ENCODE results near the gene KRT36.

The KRT36 gene

DNA sequence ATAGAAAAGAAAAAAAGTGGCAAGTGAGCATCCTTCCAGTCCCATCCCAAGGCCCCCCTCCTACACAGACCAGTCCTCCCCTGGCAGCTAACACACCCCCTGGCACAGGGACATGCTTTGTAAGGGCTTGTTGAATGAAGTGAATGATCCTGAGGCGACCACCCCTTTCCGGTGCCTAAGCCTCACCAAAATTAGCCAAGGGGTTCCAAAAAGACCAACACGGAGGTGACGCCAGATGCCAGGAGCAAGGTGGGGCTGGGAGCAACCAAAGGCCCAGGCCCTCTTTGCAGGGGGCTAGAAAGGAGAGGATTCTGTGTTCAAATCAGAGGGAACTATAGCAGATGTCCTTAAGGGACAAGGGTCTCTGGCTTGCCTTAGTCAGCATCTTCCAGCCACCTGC, 14.3 kb downstream of the KRT36 start:
- no peak for DNase-seq

- DNase-seq: no peak
Observed at GRCh38 chr17:41474863-41475262, 14.8 kb downstream of the KRT36 start.

- DNase-seq: no peak
Observed at GRCh38 chr17:41468346-41468745, 21.4 kb downstream of the KRT36 start.

DNA sequence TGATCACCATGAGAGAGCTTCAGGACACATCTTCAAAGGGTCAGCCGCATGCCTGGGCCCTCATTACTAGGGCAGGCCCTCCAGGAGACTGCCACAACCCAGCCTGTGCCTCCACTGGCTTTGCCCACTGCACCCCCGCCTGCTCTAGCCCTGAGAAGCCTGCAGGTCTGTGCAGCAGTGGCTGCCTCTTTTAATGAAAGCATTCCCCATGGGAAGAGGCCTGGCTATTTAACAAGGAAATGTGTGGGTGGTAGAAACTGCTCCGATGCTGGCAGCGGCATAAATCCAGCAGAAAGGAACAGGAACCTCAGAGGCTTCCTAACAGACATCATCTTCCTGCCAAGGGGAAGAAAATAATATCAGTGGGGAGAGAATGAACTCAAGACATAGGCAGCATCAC, 22.1 kb downstream of the KRT36 start:
- no peak for DNase-seq

DNA sequence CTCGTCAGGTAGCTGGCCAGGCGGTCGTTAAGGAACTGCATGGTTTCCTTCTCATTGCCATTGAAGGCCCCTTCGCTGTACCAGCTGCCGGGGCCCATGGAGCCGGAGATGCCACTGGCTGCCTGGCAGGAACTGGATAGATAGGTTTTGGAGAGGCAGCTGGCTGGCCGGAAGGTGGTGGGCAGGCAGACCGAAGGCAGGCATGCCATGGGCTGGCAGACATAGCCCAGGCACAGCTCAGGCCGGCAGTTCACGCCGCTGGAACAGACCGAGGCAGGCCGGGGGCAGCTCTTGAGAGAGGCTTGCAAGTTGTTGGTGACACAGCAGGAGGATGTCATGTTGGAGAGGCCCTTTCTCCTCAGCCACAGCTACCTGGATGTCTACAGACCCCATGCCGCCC, 22.7 kb downstream of the KRT36 start, which contains the start of gene KRT32:
Gene KRT32, minus strand, starts transcription at position 399 of the 400 bp plus-strand sequence. Its CDS starts 61 bp downstream, at position 338.
- DNase-seq: no peak

- no peak for DNase-seq
Observed at GRCh38 chr17:41464682-41465081, 25.0 kb downstream of the KRT36 start.

DNA sequence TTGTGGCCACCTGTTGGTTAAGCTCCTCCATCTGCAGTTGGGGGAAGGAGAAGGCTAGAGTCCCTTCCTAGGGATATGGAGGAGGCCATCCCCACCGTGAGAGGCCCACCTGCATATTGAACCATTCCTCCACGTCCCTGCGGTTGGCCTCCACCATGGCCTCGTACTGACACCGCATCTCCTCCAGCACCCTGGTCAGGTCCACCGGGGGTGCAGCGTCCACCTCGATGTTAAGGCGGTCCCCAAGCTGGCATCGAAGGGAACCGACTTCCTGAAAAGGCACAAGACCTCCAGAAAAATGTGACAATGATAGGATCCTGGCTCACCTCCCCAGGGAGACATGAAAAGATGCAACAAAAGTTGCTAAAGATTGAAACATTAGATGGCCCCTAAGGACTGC, 25.5 kb downstream of the KRT36 start:
- DNase-seq: no peak

DNA sequence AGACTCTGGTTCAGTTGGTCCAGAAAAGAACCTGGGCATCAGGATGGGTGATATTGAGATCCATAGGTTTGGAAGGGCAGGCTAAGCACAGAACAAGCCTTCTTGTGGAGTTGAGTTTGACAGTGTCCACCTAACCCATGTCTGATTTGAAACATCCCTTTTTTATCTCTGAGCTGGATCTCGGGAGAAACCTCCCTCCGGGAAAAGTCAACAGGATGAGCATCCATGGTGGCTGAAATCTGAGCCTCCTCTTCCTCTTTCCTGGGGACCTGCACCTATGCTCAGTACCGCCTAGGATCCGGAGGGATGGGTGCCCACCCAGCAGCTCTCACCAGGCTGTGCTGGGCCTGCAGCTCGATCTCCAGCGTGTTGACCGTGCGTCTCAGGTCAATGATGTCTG, 26.0 kb downstream of the KRT36 start:
- no peak for DNase-seq

- no peak for DNase-seq
Observed at GRCh38 chr17:41462705-41463104, 27.0 kb downstream of the KRT36 start.

DNA sequence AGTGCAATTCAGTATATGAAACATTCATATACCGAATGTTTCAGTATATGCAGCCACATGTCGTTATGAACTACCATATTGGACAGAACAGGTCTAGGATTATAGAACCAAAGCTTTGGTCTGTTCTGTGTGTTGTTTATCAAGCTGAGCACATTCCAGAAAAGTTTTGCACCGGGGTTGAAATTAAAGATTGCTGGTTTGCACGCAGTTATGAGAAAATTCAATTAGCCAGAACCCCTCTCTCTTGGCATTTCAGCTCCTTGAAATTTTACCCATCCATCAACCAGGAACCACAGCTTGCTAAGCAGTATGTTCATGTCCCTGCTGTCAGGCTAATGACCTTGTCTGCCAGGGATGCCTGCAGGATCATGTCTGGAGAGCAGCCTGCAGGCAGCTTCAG, 32.0 kb downstream of the KRT36 start:
- no peak for DNase-seq

GRCh38 chr17:41456204-41456603, 33.5 kb downstream of the KRT36 start:
- DNase-seq: no peak

GRCh38 chr17:41455236-41455635, 34.5 kb downstream of the KRT36 start:
- DNase-seq: no peak

GRCh38 chr17:41453066-41453465, 36.6 kb downstream of the KRT36 start:
- DNase-seq: no peak

GRCh38 chr17:41452281-41452680, 37.4 kb downstream of the KRT36 start:
- DNase-seq: no peak

- no peak for DNase-seq
Observed at GRCh38 chr17:41451154-41451728, 38.5 kb downstream of the KRT36 start.

DNA sequence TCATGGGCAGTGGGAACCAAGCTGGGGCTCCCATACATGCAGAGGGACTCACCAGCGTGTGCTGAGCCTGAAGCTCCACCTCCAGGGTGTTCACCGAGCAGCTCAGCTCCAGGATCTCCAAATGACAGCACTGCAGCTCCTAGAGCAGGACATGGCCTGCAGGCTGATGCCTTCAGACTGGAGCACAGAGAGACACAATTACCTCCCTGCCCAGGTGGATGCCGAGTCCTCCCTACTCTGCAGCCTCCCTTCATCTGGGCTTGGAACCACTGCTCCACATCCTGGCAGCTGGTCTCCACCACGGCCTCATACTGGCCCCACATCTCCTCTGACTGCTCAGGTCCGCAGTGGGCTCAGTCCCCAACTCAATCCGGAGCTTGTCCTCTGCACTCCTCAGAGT, 40.7 kb downstream of the KRT36 start:
- no peak for DNase-seq

GRCh38 chr17:41448506-41448905, 41.2 kb downstream of the KRT36 start:
- DNase-seq: no peak

DNA sequence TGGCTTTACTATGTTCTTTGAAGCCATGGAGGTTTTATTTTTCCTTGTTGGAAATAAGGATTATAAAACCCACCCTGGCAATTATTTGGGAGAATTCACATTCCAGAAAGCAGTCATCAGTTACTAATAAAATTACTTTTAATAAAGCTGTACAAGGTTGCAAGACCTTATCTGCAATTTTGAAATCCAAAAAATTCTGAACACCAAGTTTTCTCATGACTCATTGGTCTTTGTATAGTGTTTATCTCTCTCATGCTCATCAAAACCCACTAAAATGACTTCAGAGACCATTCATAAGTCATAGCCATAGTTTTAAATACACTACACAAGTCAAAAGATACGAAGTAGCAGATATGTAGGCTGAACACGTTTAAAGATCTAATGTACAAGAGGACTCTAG, 42.9 kb downstream of the KRT36 start:
- no peak for DNase-seq

DNA sequence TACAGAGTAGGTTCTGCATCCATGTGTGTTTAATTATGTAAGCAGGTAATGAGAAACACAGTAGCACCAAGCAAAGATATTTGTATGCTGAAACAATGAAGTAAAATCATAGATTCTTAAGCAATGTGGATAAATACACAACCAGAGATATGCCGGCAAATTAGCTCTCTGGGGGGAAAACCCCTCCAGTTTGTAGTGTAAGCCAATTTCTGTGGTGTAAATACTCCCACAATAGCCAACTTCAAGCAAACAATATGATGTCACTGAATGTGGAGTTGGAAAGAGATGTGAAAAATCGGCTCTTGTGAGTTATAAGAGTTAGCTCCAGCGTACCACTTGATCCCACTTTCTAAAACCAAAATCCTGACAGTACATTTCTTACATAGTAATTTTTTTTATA, 45.1 kb downstream of the KRT36 start:
- no peak for DNase-seq

GRCh38 chr17:41444186-41444585, 45.5 kb downstream of the KRT36 start:
- no peak for DNase-seq

GRCh38 chr17:41442739-41443138, 47.0 kb downstream of the KRT36 start:
- no peak for DNase-seq

DNA sequence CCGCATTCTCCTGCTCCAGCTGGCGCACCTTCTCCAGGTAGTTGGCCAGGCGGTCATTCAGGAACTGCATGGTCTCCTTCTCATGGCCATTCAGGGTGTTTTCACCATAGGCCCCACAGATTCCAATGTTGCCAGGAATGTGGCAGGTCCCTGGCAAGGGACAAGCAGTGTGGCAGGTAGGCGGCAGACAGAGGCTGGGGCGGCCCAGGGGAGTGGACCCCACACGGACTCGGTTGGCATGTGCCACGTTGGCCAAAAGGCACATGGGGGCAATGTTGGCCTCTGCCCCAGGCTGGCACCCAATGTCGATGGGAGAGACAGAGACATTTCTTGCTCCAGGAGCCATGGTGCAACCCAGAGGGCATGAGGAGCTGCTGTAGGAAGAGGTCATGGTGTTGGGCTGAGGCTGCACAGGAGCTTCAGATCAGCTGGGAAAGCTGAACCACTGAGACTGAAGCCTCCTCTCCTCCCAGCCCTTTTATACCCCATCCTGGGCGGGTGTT, 49.1 kb downstream of the KRT36 start, which contains the start of gene KRT38:
Gene KRT38, minus strand, starts transcription at position 453 of the 503 bp plus-strand sequence. Its CDS starts 62 bp downstream, at position 391.
- no peak for DNase-seq

GRCh38 chr17:41439375-41439774, 50.3 kb downstream of the KRT36 start:
- DNase-seq: no peak

GRCh38 chr17:41437769-41438168, 51.9 kb downstream of the KRT36 start:
- no peak for DNase-seq

DNA sequence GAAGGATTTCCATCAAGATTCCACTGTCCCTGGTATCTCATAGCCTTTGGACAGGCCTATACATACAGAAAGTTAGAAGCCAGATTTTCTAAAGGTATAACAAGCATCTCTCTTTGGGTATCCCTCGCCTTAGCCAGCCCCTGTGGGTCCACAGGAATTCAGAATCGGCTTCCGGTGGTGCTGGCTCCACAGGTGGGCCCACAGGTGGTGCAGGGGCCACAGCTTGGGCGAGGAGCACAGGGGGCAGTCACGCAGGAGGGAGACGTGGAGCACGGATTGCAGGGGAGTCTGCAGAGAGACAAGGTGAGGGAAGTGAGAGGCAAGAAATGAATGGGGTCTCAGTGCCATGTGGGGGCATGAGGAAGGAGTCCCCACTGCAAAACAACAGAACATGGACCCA, 52.5 kb downstream of the KRT36 start:
- DNase-seq: no peak

Data from NCI-H1092 treated with DMSO at 0.1 percent for 48 hours (cell line).